H9 (cell line): ENCODE data around the gene TLN1. TPM values are rescaled to one million over a fixed set of nuclear protein-coding genes. Genes with fewer than 3 reads are reported as not detected.

ENCODE experiments used
- DNase-seq: peaks from one replicate; pipeline ENCODE4 v3.0.0-alpha.2; 2017
- H2AFZ ChIP-seq: one replicate; pipeline ENCODE4 v1.6.1; 2013; ENCODE audit warnings: mild to moderate bottlenecking, low read length, control low read depth, moderate library complexity
- H2AK5ac ChIP-seq: 2 replicates; pipeline ENCODE4 v1.6.1; 2013; ENCODE audit warnings: low read length, control low read depth, mixed read lengths; ENCODE audit not compliant: insufficient read length
- H2BK120ac ChIP-seq: one replicate; pipeline ENCODE4 v1.6.1; 2013; ENCODE audit warnings: low read depth, mild to moderate bottlenecking, low read length, control low read depth, inconsistent platforms; ENCODE audit not compliant: poor library complexity, severe bottlenecking
- H2BK12ac ChIP-seq: 2 replicates; pipeline ENCODE4 v1.6.1; 2013; ENCODE audit warnings: low read length, control low read depth, mixed read lengths, low read depth; ENCODE audit not compliant: insufficient read length
- H2BK15ac ChIP-seq: 2 replicates; pipeline ENCODE4 v1.6.1; 2013; ENCODE audit warnings: low read depth, low read length, control low read depth
- H2BK20ac ChIP-seq: one replicate; pipeline ENCODE4 v1.6.1; 2013; ENCODE audit warnings: low read depth, mild to moderate bottlenecking, low read length, control low read depth, inconsistent platforms; ENCODE audit not compliant: poor library complexity, severe bottlenecking
- H2BK5ac ChIP-seq: 2 replicates; pipeline ENCODE4 v1.6.1; 2013; ENCODE audit warnings: low read length, control low read depth, mixed read lengths; ENCODE audit not compliant: insufficient read length
- H3K14ac ChIP-seq: 2 replicates; pipeline ENCODE4 v1.6.1; 2013; ENCODE audit warnings: low read length, control low read depth; ENCODE audit not compliant: insufficient read depth
- H3K18ac ChIP-seq: 2 replicates; pipeline ENCODE4 v1.6.1; 2013; ENCODE audit warnings: low read depth, mild to moderate bottlenecking, mixed read lengths, low read length, control low read depth; ENCODE audit not compliant: insufficient read length
- H3K23ac ChIP-seq: 2 replicates; pipeline ENCODE4 v1.6.1; 2013; ENCODE audit warnings: low read length, control low read depth, mixed read lengths, low read depth; ENCODE audit not compliant: insufficient read length
- H3K23me2 ChIP-seq: 2 replicates; pipeline ENCODE4 v1.6.1; 2013; ENCODE audit warnings: low read depth, mild to moderate bottlenecking, mixed read lengths, low read length, control low read depth; ENCODE audit not compliant: insufficient read length, poor library complexity, severe bottlenecking
- H3K27ac ChIP-seq: 2 replicates; pipeline ENCODE4 v1.5.1; 2013; ENCODE audit warnings: low read length, control low read depth, mixed read lengths, low read depth; ENCODE audit not compliant: insufficient read length
- H3K27me3 ChIP-seq: 2 replicates; pipeline ENCODE4 v1.6.1; 2013; ENCODE audit warnings: low read length, control low read depth, inconsistent platforms; ENCODE audit not compliant: insufficient read depth
- H3K4ac ChIP-seq: 2 replicates; pipeline ENCODE4 v1.6.1; 2013; ENCODE audit warnings: low read depth, mild to moderate bottlenecking, control low read depth, inconsistent platforms, low read length, moderate library complexity
- H3K4me1 ChIP-seq: 2 replicates; pipeline ENCODE4 v1.6.1; 2013; ENCODE audit warnings: low read length, control low read depth, inconsistent platforms; ENCODE audit not compliant: insufficient read depth
- H3K4me2 ChIP-seq: 2 replicates; pipeline ENCODE4 v1.6.1; 2013; ENCODE audit warnings: low read length, control low read depth, mixed read lengths; ENCODE audit not compliant: insufficient read length, insufficient read depth
- H3K56ac ChIP-seq: 2 replicates; pipeline ENCODE4 v1.6.1; 2013; ENCODE audit warnings: low read depth, mild to moderate bottlenecking, mixed read lengths, low read length, control low read depth; ENCODE audit not compliant: insufficient read length
- H3K79me1 ChIP-seq: 2 replicates; pipeline ENCODE4 v1.6.1; 2013; ENCODE audit warnings: low read depth, mild to moderate bottlenecking, moderate library complexity, low read length, control low read depth, inconsistent platforms; ENCODE audit not compliant: insufficient read depth, poor library complexity, severe bottlenecking
- H3K79me2 ChIP-seq: 2 replicates; pipeline ENCODE4 v1.6.1; 2013; ENCODE audit warnings: low read length, control low read depth, inconsistent platforms; ENCODE audit not compliant: insufficient read depth
- H3K9ac ChIP-seq: 2 replicates; pipeline ENCODE4 v1.6.1; 2013; ENCODE audit warnings: low read length, control low read depth, mixed read lengths; ENCODE audit not compliant: insufficient read length; ENCODE audit errors: extremely low read depth
- H3K9me3 ChIP-seq: one replicate; pipeline ENCODE4 v1.6.1; 2013; ENCODE audit warnings: low read depth, low read length, inconsistent platforms; ENCODE audit not compliant: control insufficient read depth
- H3T11ph ChIP-seq: one replicate; pipeline ENCODE4 v1.6.1; 2013; ENCODE audit warnings: mild to moderate bottlenecking, low read length, control low read depth, inconsistent platforms
- H4K20me1 ChIP-seq: one replicate; pipeline ENCODE4 v1.6.1; 2013; ENCODE audit not compliant: control insufficient read depth, insufficient read length, insufficient read depth
- H4K5ac ChIP-seq: 2 replicates; pipeline ENCODE4 v1.6.1; 2013; ENCODE audit warnings: low read depth, mild to moderate bottlenecking, mixed read lengths, low read length, control low read depth; ENCODE audit not compliant: insufficient read length
- H4K8ac ChIP-seq: replicated peaks from 2 replicates; pipeline ENCODE4 v1.6.1; 2013; ENCODE audit warnings: low read length, control low read depth, mixed read lengths, low read depth; ENCODE audit not compliant: insufficient read length
- H4K91ac ChIP-seq: 2 replicates; pipeline ENCODE4 v1.6.1; 2013; ENCODE audit warnings: low read depth, mild to moderate bottlenecking, moderate library complexity, mixed read lengths, low read length, control low read depth; ENCODE audit not compliant: insufficient read length
- H3K27ac Mint-ChIP-seq, 3 experiments: 2 replicates in 2 of 3; 3 replicates in 1 of 3; pipeline ENCODE4 v1.8.0; 2020 to 2021; ENCODE audit warnings: mixed read lengths in 3 of 3, mild to moderate bottlenecking in 1 of 3, moderate library complexity in 1 of 3
- H3K27me3 Mint-ChIP-seq: 2 replicates; pipeline ENCODE4 v1.8.0; 2021; ENCODE audit warnings: low read depth, mild to moderate bottlenecking, moderate library complexity, mixed read lengths
- H3K36me3 Mint-ChIP-seq, 3 experiments: 2 replicates in 2 of 3; 3 replicates in 1 of 3; pipeline ENCODE4 v1.8.0; 2020 to 2021; ENCODE audit warnings: low read depth in 3 of 3, mixed read lengths in 3 of 3; ENCODE audit not compliant: insufficient read depth in 1 of 3
- H3K4me1 Mint-ChIP-seq, 2 experiments: 2 replicates each; pipeline ENCODE4 v1.8.0; 2020; ENCODE audit warnings: mixed read lengths in 2 of 2
- H3K4me3 Mint-ChIP-seq, 2 experiments: 2 replicates in 1 of 2; 3 replicates in 1 of 2; pipeline ENCODE4 v1.8.0; 2020 to 2021; ENCODE audit warnings: mild to moderate bottlenecking in 2 of 2, mixed read lengths in 2 of 2, moderate library complexity in 1 of 2
- H3K9me3 Mint-ChIP-seq, 2 experiments: 2 replicates in 1 of 2; 3 replicates in 1 of 2; pipeline ENCODE4 v1.8.0; 2020; ENCODE audit warnings: mild to moderate bottlenecking in 2 of 2, mixed read lengths in 2 of 2, moderate library complexity in 1 of 2
- CTCF ChIP-seq: fragments of 200-600 bp; sonication (generic); conservative IDR thresholded peaks from 3 replicates; pipeline ENCODE4 v1.8.0; 2021; ENCODE audit warnings: antibody characterized with exemption, mild to moderate bottlenecking
- WGBS: extraction: QIAGEN DNeasy Blood & Tissue Kit; methylation state at CpG from one replicate; pipeline ENCODE4 v1.1.7; 2013; ENCODE audit warnings: missing lambda C conversion rate, low lambda C conversion rate, mixed read lengths; ENCODE audit not compliant: insufficient read length; ENCODE audit errors: extremely low coverage; 5-methylcytosine and 5-hydroxymethylcytosine counted together
- total RNA-seq: library from RNA; stranded (reverse); gene quantifications from 2 replicates; pipeline ENCODE4 v1.2.1, GENCODE V29; 2021

TLN1 gene
- total RNA-seq, 1 experiment from 2014 or later, result 102 TPM

GRCh38 chr9:35740243-35740642 lies 8.2 kb upstream of the TLN1 start:
- WGBS, result no CpG with 5 or more reads among the region's 6 CpGs

More at GRCh38 chr9:35740243-35740642, 8.2 kb upstream of the TLN1 start:
- H2BK12ac ChIP-seq, result no peak overlapping the region
- no peak for TF ChIP-seq CTCF
- H3K18ac ChIP-seq, result no peak overlapping the region
- H3K27ac ChIP-seq, result no peak overlapping the region
- no peak overlapping the region for H4K91ac ChIP-seq
- H2AK5ac ChIP-seq, result no peak overlapping the region
- H4K5ac ChIP-seq, result no peak overlapping the region
- H3K23ac ChIP-seq, result no peak overlapping the region
- H2BK120ac ChIP-seq, result no peak overlapping the region
- H3K9me3 Mint-ChIP-seq, result no peaks in the 10 kb centered on the region
- no peaks in the 10 kb centered on the region for H3K4me1 Mint-ChIP-seq
- H2BK15ac ChIP-seq, result no peak overlapping the region
- no peak for DNase-seq
- H3K27ac Mint-ChIP-seq, result no peak overlapping the region
- no peaks in the 10 kb centered on the region for H3K4me1 ChIP-seq
- H3K4me2 ChIP-seq, result no peak overlapping the region
- no peaks in the 10 kb centered on the region for H4K20me1 ChIP-seq
- H3K36me3 Mint-ChIP-seq, result peaks cover 49 to 97% (median 89%) of the 10 kb centered on the region in 3 experiments
- no peak overlapping the region for H2AFZ ChIP-seq
- H3K9ac ChIP-seq, result no peak overlapping the region
- no peaks in the 10 kb centered on the region for H3K23me2 ChIP-seq
- no peaks in the 10 kb centered on the region for H3K27me3 ChIP-seq
- no peaks in the 10 kb centered on the region; the same call in 1 of the 2 replicates for H3K27me3 Mint-ChIP-seq
- no peak overlapping the region for H3T11ph ChIP-seq
- H3K4me3 Mint-ChIP-seq, result no peak overlapping the region
- no peaks in the 10 kb centered on the region for H3K79me1 ChIP-seq
- no peaks in the 10 kb centered on the region for H3K79me2 ChIP-seq
- H3K4ac ChIP-seq, result no peak overlapping the region
- H2BK20ac ChIP-seq, result no peak overlapping the region
- no peak overlapping the region for H2BK5ac ChIP-seq
- H3K56ac ChIP-seq, result no peak overlapping the region
- H3K9me3 ChIP-seq, result no peaks in the 10 kb centered on the region
- no peak overlapping the region for H3K14ac ChIP-seq
- H4K8ac ChIP-seq, result no peak overlapping the region
